NCI-H446 treated with DMSO at 0.1 percent for 48 hours (cell line): Measurements from ENCODE around the gene TMEM86B.

Experiments
- DNase-seq: peaks from one replicate; lab custom pipeline; 2025; lab: John Stamatoyannopoulos, UW

Gene TMEM86B, protein sequence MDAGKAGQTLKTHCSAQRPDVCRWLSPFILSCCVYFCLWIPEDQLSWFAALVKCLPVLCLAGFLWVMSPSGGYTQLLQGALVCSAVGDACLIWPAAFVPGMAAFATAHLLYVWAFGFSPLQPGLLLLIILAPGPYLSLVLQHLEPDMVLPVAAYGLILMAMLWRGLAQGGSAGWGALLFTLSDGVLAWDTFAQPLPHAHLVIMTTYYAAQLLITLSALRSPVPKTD

DNA sequence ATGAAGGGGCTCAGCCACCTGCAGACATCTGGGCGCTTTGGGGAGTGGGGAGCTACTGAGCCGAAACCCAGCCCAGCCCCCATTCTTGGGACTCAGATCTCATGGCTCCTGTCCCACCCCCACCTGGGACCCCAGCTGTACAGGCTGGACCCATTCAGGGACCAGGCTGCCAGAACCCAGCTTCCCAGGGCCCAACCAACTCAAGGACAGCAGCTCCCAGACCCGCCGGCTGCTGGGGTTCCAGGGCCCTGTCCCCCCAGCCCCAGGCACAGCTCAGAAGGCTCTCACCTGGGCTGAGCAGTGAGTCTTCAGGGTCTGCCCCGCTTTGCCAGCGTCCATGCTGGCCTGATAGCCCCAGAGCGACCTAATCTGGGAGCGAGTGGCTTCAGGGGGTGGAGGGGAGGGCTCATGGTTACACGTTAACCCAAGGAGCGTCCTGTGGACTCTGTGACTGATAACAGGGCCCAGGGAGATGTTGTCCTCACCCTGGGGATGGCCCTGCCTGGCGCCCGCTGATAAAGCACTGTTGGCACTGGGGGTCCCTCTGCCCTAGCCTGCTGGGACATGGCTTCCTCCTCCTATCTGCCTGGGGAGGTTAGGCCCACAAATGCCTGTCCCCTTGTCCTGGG is at the start of gene TMEM86B:
TSS of gene TMEM86B (minus strand) at position 361 of the 629 bp plus-strand sequence. CDS start at position 339, 22 bp downstream.
- DNase-seq: no peak

DNA sequence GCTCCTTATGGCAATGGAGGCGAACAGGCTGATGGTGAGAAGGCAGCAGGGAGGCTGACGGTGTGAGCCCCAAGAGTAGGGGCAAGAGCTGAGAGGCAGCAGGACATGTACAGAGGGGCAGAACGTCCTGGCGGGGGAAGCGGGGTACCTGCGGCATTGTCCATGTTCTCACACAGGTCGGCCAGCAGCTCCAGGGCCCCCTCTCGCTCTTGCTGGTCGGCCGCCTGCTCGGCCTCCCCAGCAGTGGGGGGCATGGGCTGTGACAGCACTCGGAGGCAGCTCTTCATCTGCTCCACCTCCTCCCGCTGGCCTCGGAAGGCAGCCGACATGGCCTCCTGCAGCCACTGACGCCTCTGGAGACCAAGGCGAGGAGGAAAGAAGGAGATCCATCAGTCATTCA is 48.9 kb upstream of the TMEM86B start:
- no peak for DNase-seq

DNA sequence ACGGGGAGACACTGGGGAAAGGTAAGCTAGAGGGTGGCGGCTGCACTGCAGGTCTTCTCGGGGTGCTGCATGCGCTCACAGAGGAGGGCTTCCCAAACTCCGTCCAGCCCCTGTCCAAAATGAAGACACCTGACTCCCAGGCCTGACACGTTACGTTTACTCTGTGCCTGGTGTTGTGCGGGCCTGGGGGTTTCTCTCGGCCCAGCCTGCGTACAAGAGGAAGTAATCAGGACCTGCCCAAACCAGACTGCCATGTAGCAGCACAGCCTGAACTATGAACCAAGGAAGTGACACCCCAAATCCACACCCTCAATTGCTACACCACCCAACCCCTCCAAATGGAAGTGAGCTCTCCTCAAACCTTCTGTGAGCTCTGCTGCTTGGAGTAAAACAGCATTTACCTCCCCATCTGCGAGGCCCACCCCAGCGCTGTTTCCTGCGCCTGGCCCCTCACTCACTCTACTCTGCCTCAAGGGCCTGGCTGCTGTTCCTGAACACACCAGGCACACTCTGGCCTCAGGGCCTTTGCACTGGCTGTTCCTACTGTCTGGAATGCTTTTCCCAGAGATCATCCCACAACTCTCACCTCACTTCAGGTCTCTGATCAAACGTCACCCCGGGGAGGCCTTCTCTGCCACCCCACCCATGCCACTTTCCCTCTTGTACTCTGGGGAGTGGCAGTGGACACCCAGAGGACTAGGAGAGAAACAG is 48.3 kb upstream of the TMEM86B start:
- no peak for DNase-seq

DNA sequence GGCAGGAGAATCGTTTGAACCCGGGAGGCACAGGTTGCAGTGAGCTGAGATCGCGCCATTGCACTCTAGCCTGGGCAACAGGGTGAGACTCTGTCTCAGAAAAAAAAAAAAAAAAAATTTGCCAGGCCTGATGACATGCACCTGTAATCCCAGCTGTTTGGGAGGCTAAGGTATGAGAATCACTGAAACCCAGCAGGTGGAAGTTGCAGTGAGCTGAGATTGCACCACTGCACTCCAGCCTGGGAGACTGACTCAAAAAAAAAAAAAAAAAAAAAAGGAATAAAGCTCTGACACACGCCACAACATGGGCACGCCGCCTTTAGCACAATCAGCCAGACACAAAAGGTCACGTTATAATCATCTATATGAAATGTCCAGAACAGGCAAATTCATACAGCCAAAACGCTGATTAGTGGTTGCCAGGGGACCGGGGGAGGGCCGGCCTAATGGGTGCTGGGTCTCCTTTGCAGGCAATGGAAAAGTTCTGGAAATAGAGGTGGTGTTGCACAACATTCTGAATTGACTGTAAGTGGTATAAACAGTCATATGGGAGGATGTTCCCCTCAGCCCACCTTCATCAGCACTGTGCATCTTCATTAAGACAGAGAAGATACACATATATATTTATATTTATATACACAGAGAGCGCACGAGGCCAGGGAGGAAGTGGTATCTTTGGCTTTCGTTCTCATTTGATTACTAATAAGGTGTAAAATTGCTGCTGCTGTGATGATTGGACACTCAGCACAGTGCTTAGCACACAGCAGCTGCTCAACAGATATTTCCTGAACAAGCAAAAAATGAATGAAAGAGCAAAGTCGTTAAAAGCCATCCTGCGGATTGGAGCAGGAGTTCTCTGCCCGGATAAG is 47.5 kb upstream of the TMEM86B start:
- DNase-seq: no peak

DNA sequence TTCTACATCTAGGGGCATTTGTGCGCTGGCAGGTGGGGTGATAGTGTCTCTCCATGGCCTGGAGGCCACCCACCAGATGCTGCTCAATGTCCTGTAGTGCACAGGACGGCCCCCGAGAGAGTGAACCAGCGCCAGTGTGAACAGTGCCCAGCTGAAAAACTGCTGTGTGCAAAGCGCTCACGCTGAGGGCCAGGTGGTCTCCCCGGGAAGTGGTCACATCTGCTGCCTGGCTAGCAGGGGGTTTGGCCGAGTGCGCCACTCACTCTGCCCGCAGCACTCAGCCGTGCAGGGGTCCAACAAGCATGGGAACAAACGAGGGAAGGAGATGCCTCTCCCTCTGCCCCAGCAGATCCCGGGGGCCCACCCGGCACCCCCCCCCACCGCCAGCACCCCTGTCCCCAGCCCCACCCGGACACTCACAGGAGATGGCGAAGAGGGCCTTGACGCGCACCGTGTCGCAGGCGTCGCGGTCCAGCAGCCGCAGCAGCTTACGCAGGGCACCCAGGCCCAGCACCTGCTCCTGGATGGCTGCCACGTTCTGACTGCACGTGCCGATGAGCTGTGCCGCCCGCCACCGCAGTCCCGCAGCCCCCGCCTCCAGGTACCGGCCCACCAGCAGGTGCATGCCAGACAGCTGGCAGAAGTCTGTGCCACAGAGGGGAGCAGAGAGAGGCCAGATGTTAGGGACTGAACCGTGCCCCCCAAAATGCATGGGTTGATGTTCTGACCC is 45.6 kb upstream of the TMEM86B start:
- no peak for DNase-seq

DNA sequence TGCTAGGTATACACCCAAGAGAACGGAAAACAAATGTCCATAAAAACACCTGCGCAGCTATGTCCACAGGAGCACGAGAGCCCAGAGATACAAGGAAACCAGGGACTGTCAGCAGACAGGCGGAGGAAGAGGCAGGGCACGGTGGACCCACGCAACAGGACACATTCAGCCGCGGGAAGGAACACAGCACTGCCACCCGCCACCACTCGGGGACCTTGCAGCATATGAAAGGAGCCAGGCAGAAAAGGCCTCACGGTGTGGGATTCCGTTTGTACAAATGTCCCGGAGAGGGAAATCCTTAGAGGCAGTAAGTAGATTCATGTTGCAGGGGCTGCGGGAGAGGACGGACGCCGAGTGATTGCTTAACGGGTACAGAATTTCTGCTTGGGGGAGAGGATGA is 43.6 kb upstream of the TMEM86B start:
- no peak for DNase-seq

DNA sequence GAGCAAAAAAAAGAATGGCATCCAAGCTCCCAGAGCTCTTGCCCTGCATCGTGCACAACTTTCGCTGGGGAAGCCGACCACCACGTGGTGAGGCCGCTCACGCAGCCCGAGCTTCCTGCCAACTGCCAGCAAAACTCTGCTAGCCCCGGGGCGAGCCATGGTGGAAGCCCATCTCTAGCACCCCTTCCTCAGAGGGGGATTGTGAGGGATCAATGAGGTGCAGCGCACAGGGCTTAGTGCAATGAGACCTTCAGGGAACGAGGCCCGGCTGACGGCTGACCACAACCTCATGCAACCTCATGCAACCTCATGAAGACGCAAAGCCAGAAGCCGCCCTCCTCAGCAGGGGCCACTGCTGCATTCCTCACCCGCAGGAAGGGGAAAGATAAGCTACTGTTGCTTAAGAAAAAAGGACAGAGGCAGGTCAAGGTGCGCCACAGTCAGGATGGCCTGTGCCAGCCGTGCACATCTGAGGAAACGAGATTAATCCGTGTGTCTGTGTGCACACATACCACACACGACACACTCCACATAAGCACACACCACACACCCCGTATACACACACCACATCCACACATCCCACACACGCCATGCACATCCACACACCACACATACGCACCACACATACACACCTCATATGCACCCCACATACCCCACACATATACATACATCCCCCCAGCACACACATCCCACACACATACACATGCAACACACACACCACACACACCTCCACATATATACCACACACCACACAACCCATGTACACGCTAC is 41.8 kb upstream of the TMEM86B start:
- no peak for DNase-seq

DNA sequence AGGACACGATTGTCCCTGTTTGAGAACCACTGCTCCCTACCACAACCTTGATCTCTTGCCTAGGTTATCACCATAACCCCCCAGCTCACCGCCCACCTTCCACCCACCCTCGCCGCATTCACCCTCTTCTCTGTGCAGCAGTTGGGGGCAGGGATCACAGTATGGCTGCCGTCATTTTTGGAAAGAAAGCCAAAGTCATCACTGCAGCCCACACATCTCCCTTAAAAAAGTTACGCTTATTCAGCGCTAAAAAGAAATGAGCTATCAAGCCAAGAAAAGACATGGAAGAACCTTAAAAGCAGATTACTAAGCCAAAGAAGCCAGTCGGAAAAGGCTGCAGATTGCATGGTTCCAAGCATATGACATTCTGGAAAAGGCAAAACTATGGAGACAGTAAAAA is 40.7 kb upstream of the TMEM86B start:
- DNase-seq: no peak

DNA sequence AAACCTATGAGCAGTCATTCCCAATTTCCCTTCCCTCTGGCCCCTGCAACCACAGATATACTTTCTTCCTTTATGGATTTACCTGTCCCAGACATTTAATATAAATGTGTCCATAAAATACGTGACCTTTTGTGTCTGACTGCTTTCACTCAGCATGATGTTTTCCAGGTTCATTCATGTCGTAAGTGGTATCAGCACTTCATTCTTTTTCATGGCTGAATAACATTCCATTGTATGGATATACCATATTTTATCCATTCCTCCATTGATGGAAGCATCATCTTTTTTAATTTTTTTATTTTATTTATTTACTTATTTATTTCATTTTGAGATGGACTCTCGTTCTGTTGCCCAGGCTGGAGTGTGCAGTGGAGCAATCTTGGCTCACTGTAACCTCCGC is 38.3 kb upstream of the TMEM86B start:
- DNase-seq: no peak

DNA sequence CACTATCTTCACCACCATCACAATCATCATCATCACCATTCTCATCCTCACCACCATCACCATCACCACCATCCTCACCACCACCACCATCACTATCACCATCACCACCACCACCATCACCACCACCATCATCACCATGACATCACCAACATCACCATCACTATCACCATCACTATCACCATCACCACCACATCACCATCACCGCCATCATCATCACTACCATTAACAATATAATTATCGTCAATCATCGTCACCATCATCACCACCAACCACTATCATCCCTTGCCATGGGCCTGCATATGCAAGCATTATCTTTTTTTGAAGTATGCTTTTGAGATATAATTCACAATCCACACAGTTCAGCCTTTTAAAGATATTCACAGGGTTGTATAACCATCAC is 37.8 kb upstream of the TMEM86B start:
- DNase-seq: no peak

DNA sequence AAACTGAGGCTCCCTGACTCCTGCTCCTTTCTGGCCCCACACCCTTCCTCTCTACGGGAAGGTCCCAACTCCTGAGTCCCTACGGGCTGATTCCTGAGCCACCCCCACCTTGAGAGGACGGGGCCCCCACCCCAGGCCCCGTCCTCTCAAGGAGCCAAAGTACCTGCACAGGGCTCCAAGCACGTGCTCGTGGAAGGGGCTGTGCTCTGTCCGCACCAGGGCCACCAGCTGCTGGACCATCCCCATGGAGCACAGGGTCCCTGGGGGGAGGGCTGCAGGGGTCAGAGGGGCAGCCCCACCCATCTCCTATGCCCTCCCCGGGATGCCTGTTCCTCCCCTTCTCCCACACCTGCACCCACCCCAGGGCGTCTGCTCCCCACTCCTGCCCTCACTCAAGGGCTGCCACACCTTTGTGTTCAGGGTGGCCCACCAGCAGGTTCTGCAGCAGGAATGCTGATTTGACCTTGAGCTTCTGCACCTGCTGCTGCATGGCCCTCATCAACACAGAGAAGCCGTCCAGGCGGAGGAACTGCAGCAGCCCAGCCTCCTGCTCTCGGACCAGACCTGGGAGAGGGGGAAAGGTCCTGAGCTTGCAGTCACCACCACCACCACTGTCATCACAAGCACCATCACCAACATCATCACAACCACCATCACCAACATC is 37.3 kb upstream of the TMEM86B start:
- no peak for DNase-seq

DNA sequence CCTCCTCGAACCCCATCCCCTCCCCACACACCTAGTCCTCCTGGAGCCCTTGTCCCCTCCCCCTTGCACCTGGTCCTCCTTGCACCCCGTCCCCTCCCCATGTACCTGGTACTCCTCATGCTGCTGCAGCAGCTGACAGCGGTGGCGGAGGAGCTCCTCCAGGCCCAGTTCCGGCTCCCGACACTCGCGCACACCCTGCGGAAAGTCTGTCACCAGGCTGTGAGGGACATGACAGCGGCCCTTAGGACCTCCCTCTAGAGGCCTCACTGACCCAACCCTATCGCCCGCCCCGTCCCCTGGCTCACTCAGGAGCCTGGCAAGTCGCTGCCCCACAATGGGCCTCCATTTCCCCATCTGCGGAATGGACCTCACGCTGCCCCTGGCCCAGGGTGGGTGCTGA is 36.6 kb upstream of the TMEM86B start:
- DNase-seq: no peak

DNA sequence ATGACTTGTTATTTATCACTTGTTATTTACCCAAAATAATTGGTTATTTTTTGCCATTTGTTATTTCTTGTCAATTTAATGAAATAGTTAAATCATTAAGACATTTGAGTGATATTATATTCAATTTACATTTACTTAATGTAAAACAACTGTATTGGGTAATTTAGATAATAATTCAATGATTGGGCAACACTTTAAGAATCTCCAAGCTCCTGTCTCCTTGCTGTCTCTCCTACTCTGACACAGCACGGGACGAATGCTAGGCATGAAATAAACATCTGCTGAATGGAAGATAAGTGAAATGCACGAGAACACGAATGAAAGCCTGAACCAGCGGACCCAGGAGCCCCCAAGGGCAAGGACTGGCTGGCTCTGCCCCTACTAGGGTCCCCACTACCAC is 36.0 kb upstream of the TMEM86B start:
- no peak for DNase-seq

DNA sequence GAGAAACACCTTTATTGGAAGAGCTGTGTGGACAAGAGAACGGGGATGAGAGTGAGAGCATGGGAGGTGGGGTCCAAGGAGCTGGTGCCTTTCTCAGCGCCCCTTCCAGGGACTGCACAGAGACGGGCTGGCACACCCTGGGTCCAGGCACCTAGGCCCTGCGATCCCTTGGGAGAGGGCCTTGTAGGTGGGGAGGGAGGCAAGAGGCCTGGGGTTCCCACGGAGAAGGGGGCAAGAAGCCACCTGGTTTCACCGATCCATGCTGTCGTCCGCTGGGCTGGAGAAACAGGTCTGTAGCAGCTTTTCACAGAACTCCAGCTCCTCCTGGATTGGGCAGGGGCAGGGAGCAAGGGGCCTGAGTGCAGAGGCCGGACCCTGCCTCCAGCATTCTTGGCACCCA is 33.8 kb upstream of the TMEM86B start:
- no peak for DNase-seq

DNA sequence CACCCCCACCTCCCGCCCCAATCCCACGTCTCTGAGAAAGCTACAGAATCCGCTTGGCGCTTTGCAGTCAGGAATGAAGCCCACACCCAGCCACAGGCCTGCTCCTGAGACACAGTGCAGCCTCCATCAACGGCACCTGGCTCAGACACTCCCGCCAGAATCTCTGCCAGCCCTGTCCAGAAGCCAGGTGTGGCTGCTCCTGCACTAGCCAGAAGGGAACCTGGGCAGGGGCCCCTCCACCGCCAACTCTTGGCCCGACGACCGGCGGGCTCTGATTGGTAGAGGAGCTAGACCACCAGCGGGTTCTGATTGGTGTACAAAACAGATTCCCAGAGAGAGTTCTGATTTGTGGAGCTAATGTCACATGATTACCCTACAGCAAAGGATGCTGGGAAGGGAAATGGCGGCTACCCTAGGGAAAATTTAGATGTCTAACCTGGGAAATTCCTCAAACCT is 33.1 kb upstream of the TMEM86B start:
- no peak for DNase-seq

DNA sequence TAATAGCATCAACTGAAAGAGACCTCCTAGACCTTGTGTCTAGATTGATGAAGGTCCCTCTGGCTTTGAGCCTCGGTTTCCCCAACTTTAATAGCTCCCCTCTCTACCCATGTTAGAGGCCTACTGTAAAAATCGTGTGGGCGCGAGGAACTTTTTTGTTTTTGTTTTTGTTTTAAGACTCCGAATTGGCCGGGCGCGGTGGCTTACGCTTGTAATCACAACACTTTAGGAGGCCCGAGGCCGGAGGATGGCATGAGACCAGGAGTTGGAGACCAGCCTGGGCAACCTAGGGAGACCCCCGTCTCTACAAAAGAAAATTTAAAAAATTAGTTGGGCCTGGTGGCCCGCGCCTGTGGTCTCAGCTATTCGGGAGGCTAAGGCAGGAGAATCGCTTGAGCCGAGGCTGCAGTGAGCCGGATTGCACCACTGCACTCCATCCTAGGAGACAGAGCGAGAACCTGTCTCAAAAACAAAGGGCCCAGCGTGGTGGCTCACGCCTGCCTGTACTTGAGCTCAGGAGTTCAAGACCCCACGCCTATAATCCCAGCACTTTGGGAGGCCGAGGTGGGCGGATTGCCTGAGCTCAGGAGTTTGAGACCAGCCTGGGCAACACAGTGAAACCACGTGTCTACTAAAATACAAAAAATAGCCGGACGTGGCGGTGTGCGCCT is 31.1 kb upstream of the TMEM86B start:
- DNase-seq: no peak

DNA sequence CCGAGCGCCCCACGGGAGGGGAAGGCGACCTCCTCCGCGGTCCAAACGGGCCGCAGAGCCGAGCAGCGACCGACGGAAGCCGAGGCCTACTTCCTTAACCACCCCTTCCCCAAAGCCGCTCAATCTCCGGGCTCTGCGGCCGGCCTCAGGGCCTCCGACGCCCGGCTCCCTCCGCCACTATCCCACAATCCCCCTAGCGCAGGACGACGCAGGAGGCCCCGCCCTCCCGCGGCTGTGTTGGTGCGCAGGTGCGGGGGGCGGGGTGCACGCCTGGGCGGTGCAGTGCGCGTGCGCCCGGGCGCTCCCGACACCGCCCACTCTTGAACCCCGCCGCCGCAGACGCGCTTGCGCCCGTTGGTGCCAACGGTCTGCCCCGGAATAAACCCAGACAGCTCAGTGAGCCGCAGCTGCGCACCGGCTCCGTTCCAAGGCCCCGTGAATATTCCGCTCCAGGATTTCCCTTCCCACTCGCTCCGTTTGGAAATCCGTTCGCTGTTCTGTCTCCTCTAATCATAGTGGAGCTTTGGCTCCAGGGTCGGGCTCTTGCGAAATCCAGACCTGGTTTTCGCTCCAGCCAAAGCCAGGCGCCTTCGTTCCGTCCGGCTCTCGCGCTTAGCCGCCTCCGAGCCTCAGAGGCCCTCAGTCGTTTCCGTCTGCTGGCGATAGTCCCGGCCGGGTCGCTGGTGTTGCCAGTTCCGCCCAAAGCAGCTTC is 30.4 kb upstream of the TMEM86B start, which contains the start of gene PPP6R1:
TSS of gene PPP6R1 (minus strand) at position 190 of the 712 bp plus-strand sequence. CDS start 11,914 bp downstream, outside the sequence.
- DNase-seq: peak; percentile 99

DNA sequence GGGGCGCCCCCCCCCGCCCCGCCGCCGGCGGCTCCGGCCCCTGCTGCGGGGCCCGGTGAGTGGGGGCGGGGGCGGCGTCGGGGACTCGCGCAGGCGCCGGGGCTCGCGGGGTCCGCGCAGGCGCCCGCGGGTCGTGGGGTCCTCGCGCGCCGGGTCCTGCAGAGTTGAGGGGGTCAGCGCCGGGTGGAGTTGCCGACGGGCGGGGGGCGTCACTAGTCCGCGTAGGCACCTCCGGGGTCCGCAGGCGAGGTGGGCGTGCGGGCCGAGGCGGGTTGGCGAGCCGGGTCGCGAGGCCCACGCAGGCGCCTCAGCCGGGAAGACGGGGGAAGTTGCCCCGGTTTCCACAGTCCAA is 29.9 kb upstream of the TMEM86B start:
- no peak for DNase-seq
